T47D (cell line): Measurements from ENCODE around the gene MIF4GD.

Experiments used
- DNase-seq, 2 experiments: peaks; one replicate each; pipeline versions ENCODE4 v3.0.0 to v3.0.0-alpha.2; 2011 to 2012; ENCODE audit warnings: low read depth in 1 of 2, low spot score in 1 of 2
- JUND ChIP-seq: IDR thresholded peaks from 2 replicates; pipeline ENCODE4 v1.6.1; 2012; ENCODE audit warnings: low read depth
- in situ Hi-C: cut with HindIII; loops from 2 replicates; pipeline ENCODE4 v1.10.0; 2016; ENCODE audit warnings: low sequenced_read_pairs, low pct_unique_long_range_greater_than_20kb

The MIF4GD gene

GRCh38 chr17:75242461-75243042 is 28.5 kb downstream of the MIF4GD start:
- in situ Hi-C loops = no loop called here
- DNase-seq = no peak

DNA sequence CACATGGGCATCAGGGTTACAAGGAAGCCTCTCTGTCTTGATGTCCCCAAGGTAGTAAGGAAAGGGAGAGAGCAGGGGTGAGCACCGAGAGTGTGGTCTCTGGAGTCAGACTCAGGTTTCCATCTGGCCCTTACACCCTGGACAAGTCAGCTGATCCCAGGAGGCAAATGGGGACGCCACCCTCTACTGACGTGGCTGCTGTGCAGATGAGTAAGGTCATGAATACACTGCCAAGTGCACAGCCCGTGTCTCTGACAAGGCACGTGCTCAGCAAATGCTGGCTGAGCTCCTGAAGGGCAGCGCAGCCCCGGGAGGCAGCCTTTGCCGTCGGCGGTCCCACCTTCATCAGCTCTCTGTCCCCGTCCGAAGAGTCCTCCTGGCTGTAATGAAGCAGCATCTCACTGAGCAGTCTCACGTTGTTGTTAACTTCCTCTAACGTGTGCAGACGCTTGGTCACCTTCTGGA is 29.0 kb downstream of the MIF4GD start:
- DNase-seq = no peak
- TF ChIP-seq JUND = no peak
- in situ Hi-C loops = no loop called here

More at GRCh38 chr17:75242461-75243042, 28.5 kb downstream of the MIF4GD start:
- TF ChIP-seq JUND = no peak

GRCh38 chr17:75241502-75241901 is 29.5 kb downstream of the MIF4GD start:
- no peak for DNase-seq
- no peak for TF ChIP-seq JUND
- in situ Hi-C loops = no loop called here

- no peak for DNase-seq
- in situ Hi-C loops = no loop called here
- no peak for TF ChIP-seq JUND
These were observed 29.9 kb downstream of the MIF4GD start for GRCh38 chr17:75241143-75241430.

DNA sequence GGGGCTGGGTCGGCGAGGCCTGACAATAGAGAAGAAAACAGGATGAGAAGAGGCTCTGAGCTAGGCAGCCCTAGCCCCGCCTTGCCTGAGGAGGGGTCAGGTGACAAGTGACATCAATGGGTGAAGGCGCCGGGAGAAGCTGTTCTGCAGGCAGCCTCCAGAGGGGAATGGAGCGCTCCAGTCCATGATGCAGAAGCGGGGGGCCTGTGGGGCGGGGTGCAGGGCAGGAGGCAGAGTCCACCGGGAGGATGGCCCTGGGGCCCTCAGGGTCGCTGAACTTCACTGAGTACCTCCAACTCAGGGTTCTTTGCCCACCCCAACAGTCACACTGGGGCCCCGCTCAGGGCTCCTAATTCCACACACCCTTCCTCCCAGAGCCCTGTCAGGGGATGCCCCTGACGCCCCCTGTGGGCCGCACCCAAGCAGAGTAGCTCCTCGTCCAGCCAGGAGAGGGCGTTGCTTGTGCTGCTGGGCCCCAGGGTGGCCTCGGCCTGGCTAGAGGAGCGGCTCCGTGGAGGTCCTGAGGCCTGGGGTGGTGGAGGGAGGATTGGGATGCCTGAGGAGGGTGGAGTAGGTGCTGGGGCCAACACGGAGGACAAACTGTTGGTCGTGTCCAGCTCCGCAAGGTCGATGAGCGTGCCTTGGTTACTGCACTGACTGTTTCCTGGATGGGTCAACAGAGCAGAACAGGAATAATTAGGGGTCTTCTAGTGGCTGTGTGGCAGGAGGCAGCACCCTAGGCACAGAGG is 30.5 kb downstream of the MIF4GD start:
- DNase-seq = peak in 1 of 2 experiments; percentile 69
- in situ Hi-C loops = no loop called here

DNA sequence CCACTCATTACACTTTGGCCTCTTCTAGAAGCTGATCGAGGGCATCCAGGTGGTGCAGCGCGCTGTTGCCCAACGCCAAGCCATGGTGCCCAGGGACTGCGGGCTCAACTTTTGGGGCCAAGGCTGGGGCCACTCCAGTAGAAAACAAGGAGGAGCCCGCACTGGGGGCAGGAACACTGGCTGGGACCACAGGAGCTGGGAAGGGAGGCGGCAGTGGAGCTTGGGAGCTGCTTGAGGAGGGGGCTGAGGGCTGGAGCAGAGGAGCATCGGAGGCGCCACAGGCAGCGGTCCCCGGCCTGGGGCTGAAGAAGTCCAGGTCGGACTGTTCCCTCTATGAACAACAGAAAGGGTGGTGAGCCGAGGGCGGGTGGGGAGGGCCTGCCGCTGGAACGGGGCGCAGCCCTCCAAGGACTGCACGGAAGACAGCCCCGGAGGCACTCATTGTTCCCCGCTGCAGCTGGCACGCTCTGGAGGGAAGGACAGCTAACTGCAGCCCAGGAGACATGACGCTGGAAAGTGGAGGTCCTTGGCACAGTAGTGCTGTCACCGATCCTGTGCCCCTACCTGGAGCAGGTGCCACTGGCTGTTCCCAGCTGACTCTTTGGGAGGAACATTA is 31.1 kb downstream of the MIF4GD start:
- TF ChIP-seq JUND = no peak
- in situ Hi-C loops = no loop called here
- DNase-seq = no peak

More for the DNA sequence above, 30.5 kb downstream of the MIF4GD start:
- no peak for TF ChIP-seq JUND

- TF ChIP-seq JUND = no peak
- in situ Hi-C loops = no loop called here
These were observed 31.8 kb downstream of the MIF4GD start for GRCh38 chr17:75239214-75239613.

GRCh38 chr17:75238684-75239191 is 32.3 kb downstream of the MIF4GD start:
- in situ Hi-C loops = no loop called here
- no peak for TF ChIP-seq JUND
- DNase-seq = peak; percentile 79 to 87

More at GRCh38 chr17:75239214-75239613, 31.8 kb downstream of the MIF4GD start:
- no peak for DNase-seq

DNA sequence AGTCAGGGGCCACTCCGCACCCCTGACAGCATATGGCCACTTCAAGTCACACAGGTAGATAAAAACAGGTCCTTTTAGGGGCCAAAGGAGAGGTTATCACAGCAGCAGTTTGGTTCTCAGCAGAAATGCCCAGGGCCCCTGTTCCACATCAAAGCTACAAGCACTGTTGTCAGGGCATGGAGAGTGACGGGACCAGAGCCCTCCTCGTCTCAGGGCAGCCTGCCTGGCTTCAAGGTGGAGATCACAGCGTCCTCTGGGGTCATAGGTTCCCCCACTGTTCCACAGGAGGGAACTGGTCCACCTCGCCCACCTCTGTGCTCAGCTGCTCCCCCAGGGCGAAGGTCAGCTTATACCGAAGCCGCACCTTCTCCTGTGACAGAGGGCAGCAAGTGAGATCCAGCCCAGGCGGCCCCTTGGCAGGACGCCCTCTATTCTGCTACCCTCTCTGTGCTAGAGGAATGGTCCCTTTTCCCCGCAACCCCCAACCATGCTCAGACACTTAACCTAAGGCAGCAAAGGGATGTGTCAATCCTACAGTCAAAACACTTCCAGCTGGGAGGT is 32.9 kb downstream of the MIF4GD start:
- no peak for TF ChIP-seq JUND
- no peak for DNase-seq
- in situ Hi-C loops = no loop called here

GRCh38 chr17:75237100-75238014 is 33.7 kb downstream of the MIF4GD start:
- DNase-seq = no peak
- in situ Hi-C loops = no loop called here
- TF ChIP-seq JUND = no peak

GRCh38 chr17:75232786-75233185 is 38.2 kb downstream of the MIF4GD start:
- in situ Hi-C loops = no loop called here
- DNase-seq = no peak

More at GRCh38 chr17:75232786-75233185, 38.2 kb downstream of the MIF4GD start:
- no peak for TF ChIP-seq JUND
